ENCODE results near the gene MMADHC. TPM values are rescaled to one million over a fixed set of nuclear protein-coding genes. Genes with fewer than 3 reads are reported as not detected.

MMADHC gene
- total RNA-seq, 4 donors from 2014 or later, result 58.5 to 96.5 (median 92.5) TPM

- no peak for TF ChIP-seq CTCF (IDR thresholded peaks at IDR 0.05)
- DNase-seq (ENCODE audit: low spot score) (no peak), ATAC-seq (ENCODE audit: low FRiP score) (no peak)
Measured at GRCh38 chr2:149538138-149538833, 49.3 kb downstream of the MMADHC start.

DNA sequence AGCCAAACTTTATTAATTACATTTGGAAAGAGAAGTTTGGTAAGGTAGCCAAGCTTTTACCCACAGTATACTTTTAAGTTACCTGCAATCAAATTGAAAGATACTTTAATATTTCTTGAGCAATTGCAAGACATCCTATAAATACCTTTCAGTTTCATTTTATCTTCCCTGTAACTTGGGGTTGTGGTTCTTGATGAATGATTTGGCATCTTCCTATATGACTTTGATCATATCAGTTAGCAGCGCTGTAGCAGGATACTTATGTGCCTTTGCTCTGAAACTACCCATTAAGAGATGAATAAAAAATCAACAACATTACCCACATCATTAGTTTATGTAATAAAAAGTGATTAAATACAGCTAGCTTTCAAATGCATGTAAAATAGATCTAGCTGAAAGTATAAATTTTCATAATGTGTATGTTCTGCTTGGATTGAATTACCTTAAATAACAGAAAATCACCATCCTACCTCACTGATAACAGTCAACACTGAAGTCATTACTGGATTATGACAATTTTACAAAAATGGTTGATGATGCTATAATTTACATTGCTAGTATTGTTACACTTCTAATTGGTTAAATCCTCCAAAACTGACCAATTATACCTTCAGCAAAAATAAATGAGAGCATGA lies 50.4 kb downstream of the MMADHC start:
- ATAC-seq (ENCODE audit: low FRiP score) (no peak), DNase-seq (ENCODE audit: low spot score) (no peak)
- TF ChIP-seq CTCF (IDR thresholded peaks at IDR 0.05), result no peak

GRCh38 chr2:149536649-149537048 lies 50.9 kb downstream of the MMADHC start:
- ATAC-seq (ENCODE audit: low FRiP score) (no peak), DNase-seq (ENCODE audit: low spot score) (no peak)
- no peak for TF ChIP-seq CTCF (IDR thresholded peaks at IDR 0.05)

- DNase-seq (ENCODE audit: low spot score), result no peak
- TF ChIP-seq CTCF (IDR thresholded peaks at IDR 0.05), result no peak
- ATAC-seq (ENCODE audit: low FRiP score), result no peak
Measured at GRCh38 chr2:149534674-149535073, 52.9 kb downstream of the MMADHC start.

- TF ChIP-seq CTCF (IDR thresholded peaks at IDR 0.05), result no peak
Measured at GRCh38 chr2:149528983-149529382, 58.6 kb downstream of the MMADHC start.

GRCh38 chr2:149527998-149528755 lies 59.4 kb downstream of the MMADHC start:
- DNase-seq (ENCODE audit: low spot score) (no peak), ATAC-seq (ENCODE audit: low FRiP score) (no peak)
- TF ChIP-seq CTCF (IDR thresholded peaks at IDR 0.05), result no peak

More at GRCh38 chr2:149528983-149529382, 58.6 kb downstream of the MMADHC start:
- ATAC-seq (ENCODE audit: low FRiP score) (no peak), DNase-seq (ENCODE audit: low spot score) (no peak)
